Muscle layer of duodenum (tissue), 2 donors: ENCODE results near the gene CRYGS.
"Not testable (repeated sequence)": the region's sequence is repeated elsewhere in the genome, so short reads cannot be mapped to it uniquely, and the experiment has no call there.

Experiments
- H3K27ac ChIP-seq: one replicate; pipeline ENCODE4 v1.7.0; 2013; ENCODE audit warnings: mild to moderate bottlenecking, low read length
- H3K27me3 ChIP-seq: one replicate; pipeline ENCODE4 v1.7.0; 2013; ENCODE audit warnings: low read depth, mild to moderate bottlenecking, control low read depth, low read length
- H3K36me3 ChIP-seq, 2 donors: one replicate each; pipeline ENCODE4 v1.7.0; 2013; ENCODE audit warnings: low read length in 2 of 2, control low read depth in 1 of 2, mild to moderate bottlenecking in 1 of 2; ENCODE audit not compliant: insufficient read depth in 2 of 2, control insufficient read depth in 1 of 2
- H3K4me1 ChIP-seq, 2 donors: one replicate each; pipeline ENCODE4 v1.7.0; 2013; ENCODE audit warnings: low read length in 2 of 2, mild to moderate bottlenecking in 2 of 2, control low read depth in 1 of 2, moderate library complexity in 1 of 2; ENCODE audit not compliant: insufficient read depth in 2 of 2, control insufficient read depth in 1 of 2
- H3K4me3 ChIP-seq, 2 donors: one replicate each; pipeline ENCODE4 v1.7.0; 2013; ENCODE audit warnings: low read length in 2 of 2, low read depth in 1 of 2, mild to moderate bottlenecking in 1 of 2
- H3K9me3 ChIP-seq, 2 donors: one replicate each; pipeline ENCODE4 v1.7.0; 2013; ENCODE audit warnings: low read length in 2 of 2, control low read depth in 1 of 2, mild to moderate bottlenecking in 1 of 2; ENCODE audit not compliant: control insufficient read depth in 1 of 2
- donor health status: healthy.

Gene CRYGS

GRCh38 chr3:186544281-186544680 is at the start of gene CRYGS:
CRYGS (minus strand) TSS chr3:186544380; CDS start chr3:186544326, 54 bp downstream.
- H3K36me3 ChIP-seq: peaks cover 8 to 17% of the 10 kb centered on the region in 2 donors
- H3K27ac ChIP-seq: no peak within 1 kb of the TSS
- no peaks in the 10 kb centered on the region for H3K27me3 ChIP-seq

GRCh38 chr3:186593862-186594261 is 49.7 kb upstream of the CRYGS start:
- Histone ChIP-seq H3K9me3 (no peaks in the 10 kb centered on the region), H3K4me1 (peaks cover 0 to 6% of the 10 kb centered on the region in 2 donors), H3K27me3 (no peaks in the 10 kb centered on the region), H3K27ac (no peak overlapping the region), H3K36me3 (no peaks in the 10 kb centered on the region), H3K4me3 (no peak overlapping the region)

More at GRCh38 chr3:186544281-186544680, at the start of gene CRYGS:
- H3K4me3 ChIP-seq: no peak within 1 kb of the TSS
- no peaks in the 10 kb centered on the region for H3K9me3 ChIP-seq
- H3K4me1 ChIP-seq: peaks cover 0 to 4% of the 10 kb centered on the region in 2 donors

GRCh38 chr3:186592682-186593081 is 48.5 kb upstream of the CRYGS start:
- Histone ChIP-seq H3K9me3 (no peaks in the 10 kb centered on the region), H3K27ac (no peak overlapping the region), H3K4me3 (no peak overlapping the region), H3K36me3 (no peaks in the 10 kb centered on the region), H3K4me1 (no peaks in the 10 kb centered on the region), H3K27me3 (no peaks in the 10 kb centered on the region)

- H3K4me1 ChIP-seq: no peaks in the 10 kb centered on the region
- no peaks in the 10 kb centered on the region for H3K27me3 ChIP-seq
- H3K36me3 ChIP-seq: peaks cover 6 to 7% of the 10 kb centered on the region in 2 donors
- H3K27ac ChIP-seq: no peak overlapping the region
- H3K9me3 ChIP-seq: no peaks in the 10 kb centered on the region
- H3K4me3 ChIP-seq: no peak overlapping the region
These were observed 46.6 kb upstream of the CRYGS start for GRCh38 chr3:186590580-186591295.

- peaks cover 11 to 13% of the 10 kb centered on the region in 2 donors for H3K36me3 ChIP-seq
- H3K27me3 ChIP-seq: no peaks in the 10 kb centered on the region
- no peak overlapping the region for H3K4me3 ChIP-seq
- H3K9me3 ChIP-seq: no peaks in the 10 kb centered on the region
- no peak overlapping the region for H3K27ac ChIP-seq
- H3K4me1 ChIP-seq: no peaks in the 10 kb centered on the region
These were observed 45.8 kb upstream of the CRYGS start for GRCh38 chr3:186589856-186590579.

GRCh38 chr3:186589121-186589520 is 44.9 kb upstream of the CRYGS start:
- Histone ChIP-seq H3K4me3 (no peak overlapping the region), H3K4me1 (no peaks in the 10 kb centered on the region), H3K9me3 (no peaks in the 10 kb centered on the region), H3K27ac (no peak overlapping the region), H3K36me3 (peaks cover 20 to 22% of the 10 kb centered on the region in 2 donors), H3K27me3 (no peaks in the 10 kb centered on the region)

GRCh38 chr3:186588632-186589031 is 44.5 kb upstream of the CRYGS start:
- no peaks in the 10 kb centered on the region for H3K4me1 ChIP-seq
- no peaks in the 10 kb centered on the region for H3K27me3 ChIP-seq
- peaks cover 25 to 27% of the 10 kb centered on the region in 2 donors for H3K36me3 ChIP-seq
- H3K9me3 ChIP-seq: no peaks in the 10 kb centered on the region
- no peak overlapping the region for H3K4me3 ChIP-seq
- no peak overlapping the region for H3K27ac ChIP-seq

GRCh38 chr3:186587183-186587582 is 43.0 kb upstream of the CRYGS start:
- Histone ChIP-seq H3K4me1 (no peaks in the 10 kb centered on the region), H3K9me3 (no peaks in the 10 kb centered on the region), H3K27me3 (no peaks in the 10 kb centered on the region), H3K27ac (no peak overlapping the region), H3K36me3 (peaks cover 39% of the 10 kb centered on the region in 2 donors), H3K4me3 (no peak overlapping the region)

- H3K27me3 ChIP-seq, H3K27ac ChIP-seq, H3K9me3 ChIP-seq, H3K4me3 ChIP-seq, H3K4me1 ChIP-seq: not testable (repeated sequence)
- peaks cover 47 to 49% of the 10 kb centered on the region in 2 donors for H3K36me3 ChIP-seq
These were observed 42.1 kb upstream of the CRYGS start for GRCh38 chr3:186586245-186586644.

- Histone ChIP-seq H3K4me3 (no peak overlapping the region), H3K27ac (no peak overlapping the region), H3K27me3 (no peaks in the 10 kb centered on the region), H3K36me3 (peaks cover 59 to 66% of the 10 kb centered on the region in 2 donors), H3K4me1 (no peaks in the 10 kb centered on the region), H3K9me3 (no peaks in the 10 kb centered on the region)
These were observed 39.7 kb upstream of the CRYGS start for GRCh38 chr3:186583831-186584230.

GRCh38 chr3:186582541-186582940 is 38.4 kb upstream of the CRYGS start:
- Histone ChIP-seq H3K36me3 (peaks cover 69 to 75% of the 10 kb centered on the region in 2 donors), H3K27me3 (no peaks in the 10 kb centered on the region), H3K9me3 (no peaks in the 10 kb centered on the region), H3K4me1 (no peaks in the 10 kb centered on the region), H3K4me3 (no peak overlapping the region), H3K27ac (no peak overlapping the region)
